ENCODE data around the gene TMEM88.

GRCh38 chr17:7845359-7846062 is 9.4 kb upstream of the TMEM88 start:
- TF ChIP-seq CTCF (IDR thresholded peaks at IDR 0.05) = no peak
- TF ChIP-seq EZH2 (IDR thresholded peaks at IDR 0.05; ENCODE audit: borderline replicate concordance, insufficient read depth, low read depth, low read length, poor library complexity, severe bottlenecking) = no peak
